Amniotic epithelial cell (primary cell): ENCODE data around the gene ALPP.
"Not testable (repeated sequence)": the region's sequence is repeated elsewhere in the genome, so short reads cannot be mapped to it uniquely, and the experiment has no call there.

Experiments used
- DNase-seq: peaks from one replicate; pipeline ENCODE4 v3.0.0-alpha.2; 2010; ENCODE audit warnings: low read depth

The ALPP gene

GRCh38 chr2:232406556-232407310, 28.2 kb downstream of the ALPP start, which contains the start of gene ALPG:
Gene ALPG, plus strand, starts transcription at chr2:232406844. Its CDS starts 51 bp downstream, at chr2:232406895.
- no peak for DNase-seq

DNA sequence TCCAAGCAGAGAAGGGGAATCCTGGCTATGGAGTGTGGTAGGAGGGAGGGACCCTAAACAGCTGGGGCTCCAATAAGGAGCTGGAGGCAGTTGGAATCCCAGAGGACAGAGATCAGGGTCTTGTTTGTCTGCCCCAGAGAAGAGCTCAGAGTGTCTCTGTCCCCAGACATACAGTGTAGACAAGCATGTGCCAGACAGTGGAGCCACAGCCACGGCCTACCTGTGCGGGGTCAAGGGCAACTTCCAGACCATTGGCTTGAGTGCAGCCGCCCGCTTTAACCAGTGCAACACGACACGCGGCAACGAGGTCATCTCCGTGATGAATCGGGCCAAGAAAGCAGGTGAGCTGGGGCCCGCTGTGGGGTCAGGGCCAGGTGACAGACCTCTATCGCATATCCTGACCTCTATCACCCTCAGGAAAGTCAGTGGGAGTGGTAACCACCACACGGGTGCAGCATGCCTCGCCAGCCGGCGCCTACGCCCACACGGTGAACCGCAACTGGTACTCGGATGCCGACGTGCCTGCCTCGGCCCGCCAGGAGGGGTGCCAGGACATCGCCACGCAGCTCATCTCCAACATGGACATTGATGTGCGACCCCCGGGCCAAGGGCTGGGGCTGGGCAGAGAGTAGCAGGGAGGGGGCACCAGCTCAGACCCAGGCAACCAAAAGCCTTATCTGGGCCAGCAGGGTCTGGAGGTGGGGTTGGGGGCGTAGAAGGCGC, 29.0 kb downstream of the ALPP start:
- DNase-seq = not testable (repeated sequence)

DNA sequence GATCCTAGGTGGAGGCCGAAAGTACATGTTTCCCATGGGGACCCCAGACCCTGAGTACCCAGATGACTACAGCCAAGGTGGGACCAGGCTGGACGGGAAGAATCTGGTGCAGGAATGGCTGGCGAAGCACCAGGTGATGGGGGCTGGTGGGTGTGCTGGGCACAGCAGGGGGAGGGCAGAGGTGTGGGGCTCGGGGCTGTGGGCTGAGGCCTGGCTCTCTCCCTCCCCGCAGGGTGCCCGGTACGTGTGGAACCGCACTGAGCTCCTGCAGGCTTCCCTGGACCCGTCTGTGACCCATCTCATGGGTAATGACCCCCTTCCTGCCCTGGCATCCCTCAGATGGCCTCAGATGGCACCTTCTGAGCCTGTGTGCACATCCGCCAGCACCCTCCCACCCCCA, 29.7 kb downstream of the ALPP start:
- not testable (repeated sequence) for DNase-seq

GRCh38 chr2:232409617-232410016, 31.1 kb downstream of the ALPP start:
- not testable (repeated sequence) for DNase-seq

DNA sequence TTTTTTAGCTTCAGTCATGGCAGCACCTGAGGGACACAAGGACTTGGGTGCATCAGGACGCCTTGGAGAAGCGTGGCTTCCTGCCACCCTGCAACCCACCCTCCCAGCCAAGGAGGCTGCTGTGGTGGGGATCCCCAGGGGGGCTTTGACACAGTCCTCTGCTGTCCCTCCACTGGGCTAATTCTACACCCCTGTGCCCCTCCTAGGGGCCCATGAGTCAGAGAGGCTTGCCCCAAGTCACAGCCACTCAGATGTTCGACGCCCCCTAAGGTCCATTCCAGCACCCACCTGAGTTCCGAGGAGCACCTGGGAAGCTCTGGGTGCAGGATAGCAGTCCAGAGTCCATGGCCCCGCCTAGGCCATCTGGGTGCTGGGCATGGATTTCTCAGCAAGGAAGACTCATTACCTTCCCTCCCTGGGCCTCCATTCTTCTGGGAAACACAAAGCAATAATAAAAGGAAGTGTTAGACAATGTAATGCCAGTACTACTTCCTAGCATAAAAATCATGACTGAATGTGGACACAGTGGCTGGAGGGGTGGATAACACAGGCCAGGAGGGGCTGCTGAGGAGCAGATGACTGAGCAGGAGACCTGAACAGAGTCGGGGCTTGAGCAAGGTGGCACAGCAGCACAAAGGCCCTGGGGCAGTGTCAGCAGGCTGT, 31.8 kb downstream of the ALPP start:
- no peak for DNase-seq

DNA sequence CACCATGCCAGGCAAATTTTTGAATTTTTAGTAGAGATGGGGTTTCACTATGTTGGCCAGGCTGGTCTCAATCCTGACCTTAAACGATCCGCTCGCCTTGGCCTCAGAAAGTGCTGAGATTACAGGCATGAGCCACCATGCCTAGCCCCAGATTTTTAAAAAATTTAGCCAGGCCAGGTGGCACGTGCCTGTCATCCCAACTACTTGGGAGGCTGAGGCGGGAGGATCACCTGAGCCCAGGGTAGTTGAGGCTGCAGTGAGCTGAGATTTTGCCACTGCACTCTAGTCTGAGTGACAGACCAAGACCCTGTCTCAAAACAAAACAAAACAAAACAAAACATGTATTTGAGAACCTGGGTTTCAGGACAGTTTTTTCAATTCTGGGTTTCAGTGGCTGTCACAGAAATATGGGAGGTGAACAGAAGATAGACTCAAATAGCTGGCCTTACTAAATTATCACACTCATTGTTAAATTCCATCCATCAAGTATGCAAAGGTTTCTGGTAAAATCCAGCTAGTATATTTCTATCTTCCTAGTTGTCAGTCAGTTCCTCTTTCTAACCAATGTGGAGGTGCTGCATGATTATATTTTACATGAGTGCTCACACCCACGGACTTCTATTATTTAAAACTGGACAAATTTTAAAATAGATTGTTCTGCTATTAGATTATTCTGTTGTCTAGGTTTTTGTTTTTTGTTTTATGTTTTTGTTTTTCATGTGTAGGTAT, 33.5 kb downstream of the ALPP start:
- no peak for DNase-seq

DNA sequence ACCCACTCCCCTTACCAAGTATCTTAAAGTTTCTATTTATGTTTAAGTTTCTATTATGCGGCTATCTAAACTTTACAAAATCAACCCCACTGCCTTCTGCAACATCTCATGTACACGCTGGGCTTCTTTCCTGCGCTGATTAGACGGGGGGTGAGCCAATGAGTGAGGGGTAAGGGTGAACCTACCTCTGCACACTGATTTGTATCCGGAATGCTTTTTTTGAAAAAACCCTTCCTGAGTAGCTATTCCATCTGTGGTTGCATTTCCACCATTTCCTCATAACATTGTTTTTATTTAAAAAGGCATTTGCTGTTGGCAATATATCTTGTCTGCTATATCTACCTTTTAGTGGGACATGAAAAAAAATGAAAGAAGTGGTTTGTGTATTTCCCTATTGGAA, 34.4 kb downstream of the ALPP start:
- DNase-seq = no peak

GRCh38 chr2:232415138-232415690, 36.7 kb downstream of the ALPP start:
- DNase-seq = no peak

DNA sequence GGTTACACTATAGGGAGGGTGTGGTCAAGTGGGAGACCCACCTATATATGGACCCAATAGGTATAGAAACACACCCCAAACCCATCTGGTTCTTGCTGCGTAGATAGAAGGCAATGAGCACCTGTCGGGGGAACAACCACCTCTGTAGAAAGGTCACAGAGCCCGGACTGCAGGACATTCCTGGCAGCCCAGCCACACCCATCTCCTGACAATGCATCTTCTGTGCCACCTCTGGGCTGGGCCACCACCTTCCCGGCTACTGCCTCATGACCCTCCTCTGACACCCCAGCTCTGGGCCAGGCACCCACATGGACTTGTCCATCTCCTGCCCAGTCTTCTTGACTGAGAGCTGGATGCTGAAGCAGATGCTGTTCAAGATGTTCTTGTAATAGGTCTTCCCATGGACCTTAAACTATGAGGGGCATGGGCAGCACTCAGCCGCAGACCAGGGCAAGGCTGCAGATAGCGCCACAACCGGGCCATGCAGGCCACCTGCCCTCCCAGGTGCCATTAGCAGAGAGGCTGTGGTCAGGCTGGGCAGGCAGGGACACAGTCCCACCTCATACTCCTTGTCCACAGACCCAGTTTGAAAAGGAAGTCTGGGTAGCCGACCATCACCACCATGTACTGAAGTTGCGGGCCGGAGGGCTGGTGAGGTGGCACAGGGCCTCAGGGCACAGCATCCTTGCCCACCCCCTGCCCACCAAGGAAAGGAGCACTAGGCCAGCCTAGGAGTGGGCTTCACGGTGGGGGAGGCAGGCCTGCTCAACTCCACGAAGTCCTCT, 37.4 kb downstream of the ALPP start:
- no peak for DNase-seq

GRCh38 chr2:232416521-232417470, 38.2 kb downstream of the ALPP start:
- no peak for DNase-seq

DNA sequence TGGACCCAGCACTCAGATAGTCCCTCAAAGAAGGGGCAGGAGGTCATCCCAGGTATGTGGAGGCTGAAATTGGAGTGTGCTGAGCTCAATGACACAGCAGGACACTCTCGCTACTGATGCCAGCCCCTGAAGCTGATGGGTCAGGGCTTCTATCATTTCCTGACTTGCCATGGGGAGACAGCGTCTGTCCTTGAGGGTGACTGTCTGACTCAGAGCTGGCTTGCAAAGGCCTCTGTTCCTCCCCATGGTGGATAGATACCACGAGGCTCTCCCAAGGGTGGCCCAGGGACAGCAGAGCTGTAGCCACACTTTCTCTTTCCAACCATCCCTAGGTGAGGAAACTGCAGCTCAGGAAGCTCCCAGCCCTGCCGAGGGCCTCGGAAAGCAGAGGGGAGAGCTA, 38.9 kb downstream of the ALPP start:
- DNase-seq = no peak

- DNase-seq = no peak
Observed at GRCh38 chr2:232418056-232418455, 39.5 kb downstream of the ALPP start.

GRCh38 chr2:232418466-232419244, 40.1 kb downstream of the ALPP start:
- peak; percentile 32 for DNase-seq

DNA sequence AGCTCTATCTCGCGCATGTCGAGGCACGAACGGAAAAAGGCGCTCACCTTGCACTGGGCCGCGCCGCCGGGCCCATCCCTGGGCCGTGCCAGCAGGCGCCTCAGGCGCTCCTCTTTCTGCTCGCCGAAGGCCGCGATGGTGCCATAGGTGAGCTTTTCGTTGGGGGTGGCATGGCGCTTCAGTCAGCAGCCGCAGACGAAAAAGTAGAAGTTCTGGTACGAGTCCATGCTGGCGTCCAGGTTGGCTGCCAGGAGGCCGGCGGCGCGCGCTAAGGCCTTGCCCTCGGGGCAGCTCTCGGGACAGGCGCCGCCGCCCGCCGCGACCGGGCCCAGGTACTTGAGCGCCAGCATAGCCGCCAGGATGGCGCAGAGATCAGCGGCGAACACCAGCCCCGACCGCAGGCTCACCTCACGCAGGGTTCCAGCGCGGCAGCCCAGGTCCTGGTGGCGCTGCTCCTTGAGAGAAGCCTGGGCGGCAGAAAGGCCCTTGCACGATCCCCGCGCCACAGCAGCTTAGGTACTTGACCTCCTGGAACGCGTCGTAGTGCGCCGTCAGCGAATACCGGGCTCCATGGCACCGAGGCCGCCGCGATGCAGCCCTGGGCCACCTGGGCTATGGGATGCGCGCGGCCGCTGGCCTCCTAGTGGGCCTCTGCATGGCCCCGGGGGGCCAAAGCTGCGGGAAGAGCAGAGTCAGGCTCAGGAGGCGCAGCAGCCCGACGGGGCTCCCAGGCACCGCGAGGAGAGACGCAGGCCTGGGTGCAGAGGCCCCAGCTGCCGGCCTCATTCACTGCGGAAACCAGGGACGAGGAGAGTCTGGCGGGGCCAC, 40.9 kb downstream of the ALPP start:
- DNase-seq = no peak

DNA sequence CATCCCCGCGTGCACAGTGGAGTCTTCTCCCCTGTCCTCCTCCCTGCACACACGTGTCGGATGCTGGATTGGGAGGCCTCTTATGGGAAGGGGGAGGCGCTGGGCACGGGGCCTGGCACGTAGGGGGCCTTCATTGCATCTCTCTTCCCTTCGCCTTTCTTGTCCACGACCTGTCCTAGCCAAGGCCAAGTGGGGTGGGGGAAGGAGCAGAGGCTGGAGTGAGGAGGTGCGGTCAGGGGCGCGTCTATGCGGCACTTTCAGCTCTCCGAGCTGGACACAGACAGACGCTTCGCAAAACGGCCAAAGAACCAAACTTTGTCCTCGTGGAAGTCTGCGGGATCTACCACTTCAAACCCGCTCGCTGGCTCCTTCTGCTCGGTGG, 41.5 kb downstream of the ALPP start:
- DNase-seq = no peak

GRCh38 chr2:232420463-232421188, 42.1 kb downstream of the ALPP start:
- peak; percentile 12 for DNase-seq

GRCh38 chr2:232421189-232421785, 42.7 kb downstream of the ALPP start:
- DNase-seq = no peak
